ENCODE results near the gene CHADL.

DNA sequence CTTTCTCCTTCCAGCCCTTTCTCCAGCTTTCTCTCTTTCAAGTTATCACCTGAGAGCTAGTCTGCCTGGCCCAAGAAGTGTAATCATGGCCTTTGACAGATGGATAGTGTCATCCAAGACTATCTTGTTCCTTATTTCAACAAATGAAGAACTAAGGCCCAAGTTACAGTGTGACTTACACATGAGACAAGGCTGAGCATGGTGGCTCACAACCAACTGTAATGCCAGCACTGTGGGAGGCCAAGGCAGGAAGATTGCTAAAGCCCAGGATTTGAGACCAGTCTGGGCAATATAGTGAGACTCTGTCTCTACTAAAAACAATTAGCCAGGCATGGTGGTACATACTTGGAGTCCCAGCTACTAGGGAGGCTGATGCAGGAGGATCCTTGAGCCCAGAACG lies 48.9 kb upstream of the CHADL start:
- TF ChIP-seq MYC (IDR thresholded peaks at IDR 0.05; ENCODE audit: insufficient read depth, insufficient read length, insufficient replicate concordance, low read length, severe bottlenecking): no peak
- no peak for TF ChIP-seq TARDBP (IDR thresholded peaks at IDR 0.05; ENCODE audit: borderline replicate concordance)
